HUES64 (cell line): Measurements from ENCODE around the gene IGF2.

Experiments
- H3K27ac ChIP-seq: 2 replicates; pipeline ENCODE4 v1.7.0; 2013; ENCODE audit warnings: low read depth, low read length, inconsistent platforms
- H3K27me3 ChIP-seq: 2 replicates; pipeline ENCODE4 v1.6.1; 2013; ENCODE audit warnings: mild to moderate bottlenecking, low read length; ENCODE audit not compliant: insufficient read depth
- H3K36me3 ChIP-seq: 2 replicates; pipeline ENCODE4 v1.6.1; 2013; ENCODE audit warnings: mild to moderate bottlenecking, low read length; ENCODE audit not compliant: insufficient read depth
- H3K4me1 ChIP-seq: 2 replicates; pipeline ENCODE4 v1.6.1; 2013; ENCODE audit warnings: mild to moderate bottlenecking, low read length, moderate library complexity; ENCODE audit not compliant: insufficient read depth
- H3K4me3 ChIP-seq: 2 replicates; pipeline ENCODE4 v1.5.1; 2013; ENCODE audit warnings: mild to moderate bottlenecking, low read length, moderate library complexity
- H3K9ac ChIP-seq: 2 replicates; pipeline ENCODE4 v1.6.1; 2013; ENCODE audit warnings: mild to moderate bottlenecking, low read depth, low read length
- H3K9me3 ChIP-seq: 2 replicates; pipeline ENCODE4 v1.6.1; 2013; ENCODE audit warnings: low read depth, low read length; ENCODE audit not compliant: insufficient read depth
- WGBS: fragments of 150-250, 120-280 bp; methylation state at CpG from one replicate; pipeline ENCODE4 v1.1.7; 2013; ENCODE audit warnings: missing lambda C conversion rate; 5-methylcytosine and 5-hydroxymethylcytosine counted together

IGF2 gene

DNA sequence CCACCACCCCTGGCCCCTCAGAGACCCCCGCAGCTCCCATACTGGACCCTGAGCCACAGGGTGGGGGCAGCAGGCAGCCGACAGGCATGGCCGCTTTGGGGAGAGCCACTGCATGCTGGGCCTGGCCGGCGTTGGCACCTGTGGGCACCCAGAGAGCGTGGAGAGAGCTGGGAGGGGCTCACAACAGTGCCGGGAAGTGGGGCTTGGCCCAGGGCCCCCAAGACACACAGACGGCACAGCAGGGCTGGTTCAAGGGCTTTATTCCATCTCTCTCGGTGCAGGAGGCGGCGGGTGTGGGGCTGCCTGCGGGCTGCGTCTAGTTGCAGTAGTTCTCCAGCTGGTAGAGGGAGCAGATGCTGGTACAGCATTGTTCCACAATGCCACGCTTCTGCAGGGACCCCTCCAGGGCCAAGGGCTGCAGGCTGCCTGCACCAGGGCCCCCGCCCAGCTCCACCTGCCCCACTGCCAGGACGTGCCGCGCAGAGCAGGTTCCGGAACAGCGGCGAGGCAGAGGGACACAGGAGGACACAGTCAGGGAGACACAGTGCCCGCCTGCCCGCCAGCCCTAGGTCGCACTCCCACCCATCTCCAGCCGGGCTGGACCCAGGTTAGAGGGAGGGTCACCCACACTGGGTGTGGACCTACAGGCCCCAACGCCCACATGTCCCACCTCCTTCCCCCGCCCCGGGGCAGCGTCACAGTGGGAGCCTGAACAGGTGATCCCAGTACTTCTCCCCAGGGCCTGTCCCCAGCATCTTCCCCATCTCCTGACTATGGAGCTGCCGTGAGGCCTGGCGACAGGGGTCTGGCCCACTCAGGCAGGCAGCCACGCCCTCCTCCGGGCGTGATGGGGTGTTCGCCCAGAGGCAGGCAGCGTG lies 20.6 kb upstream of the IGF2 start:
- H3K4me3 ChIP-seq, result no peak overlapping the region
- H3K9me3 ChIP-seq, result no peaks in the 10 kb centered on the region
- H3K4me1 ChIP-seq, result no peaks in the 10 kb centered on the region
- H3K27ac ChIP-seq, result no peak overlapping the region
- H3K9ac ChIP-seq, result no peak overlapping the region
- no peaks in the 10 kb centered on the region for H3K27me3 ChIP-seq
- WGBS, result 90% methylated on average over 36 of the region's 36 CpGs
- H3K36me3 ChIP-seq, result no peaks in the 10 kb centered on the region

DNA sequence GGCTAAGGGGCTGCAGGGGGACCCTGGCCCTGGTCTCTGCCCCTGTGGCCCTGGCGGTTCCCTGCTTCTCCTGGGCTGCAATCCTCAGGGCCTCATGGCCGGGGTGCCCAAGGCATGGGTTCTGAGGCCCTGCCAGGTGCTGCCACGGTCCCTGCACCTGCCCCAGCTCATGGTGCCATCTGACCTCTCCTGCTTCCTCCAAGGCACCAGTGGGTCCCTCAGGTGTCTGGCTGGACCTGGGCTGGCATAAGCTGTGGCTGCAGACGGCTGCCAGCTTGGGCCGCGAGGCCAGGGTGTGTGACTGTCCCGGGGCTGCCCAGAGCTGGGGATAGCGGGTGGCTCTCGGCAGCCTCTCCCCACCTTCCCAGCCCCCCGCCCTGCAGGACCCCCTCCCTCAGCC lies 19.8 kb upstream of the IGF2 start:
- Histone ChIP-seq H3K27ac (no peak overlapping the region), H3K4me3 (no peak overlapping the region), H3K9me3 (no peaks in the 10 kb centered on the region), H3K36me3 (no peaks in the 10 kb centered on the region), H3K4me1 (no peaks in the 10 kb centered on the region), H3K27me3 (no peaks in the 10 kb centered on the region), H3K9ac (no peak overlapping the region)
- WGBS, result 88% methylated on average over 6 of the region's 10 CpGs

DNA sequence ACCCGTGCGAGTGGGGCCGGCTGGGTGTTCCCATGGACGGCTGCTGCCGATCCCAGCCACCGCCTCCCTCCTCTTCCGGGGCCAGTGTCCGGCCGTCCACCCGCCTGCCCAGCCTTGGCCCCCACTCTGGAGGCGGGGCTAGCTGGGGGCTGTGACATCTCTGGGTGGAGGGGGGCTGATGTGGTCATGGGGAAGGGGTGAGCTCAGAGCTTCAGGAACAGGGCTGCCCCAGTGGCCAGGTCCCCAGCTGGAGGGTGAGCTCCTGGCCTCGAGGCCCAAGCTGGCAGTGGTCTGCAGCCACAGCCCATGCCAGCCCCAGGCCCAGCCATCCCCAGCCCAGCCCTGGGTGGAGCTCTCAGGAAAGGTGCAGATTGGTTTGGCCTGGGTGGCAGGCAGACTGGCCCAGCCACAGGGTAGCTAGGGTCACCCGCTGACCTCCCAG lies 19.1 kb upstream of the IGF2 start:
- 90% methylated on average over 13 of the region's 13 CpGs for WGBS
- H3K9ac ChIP-seq, result no peak overlapping the region

DNA sequence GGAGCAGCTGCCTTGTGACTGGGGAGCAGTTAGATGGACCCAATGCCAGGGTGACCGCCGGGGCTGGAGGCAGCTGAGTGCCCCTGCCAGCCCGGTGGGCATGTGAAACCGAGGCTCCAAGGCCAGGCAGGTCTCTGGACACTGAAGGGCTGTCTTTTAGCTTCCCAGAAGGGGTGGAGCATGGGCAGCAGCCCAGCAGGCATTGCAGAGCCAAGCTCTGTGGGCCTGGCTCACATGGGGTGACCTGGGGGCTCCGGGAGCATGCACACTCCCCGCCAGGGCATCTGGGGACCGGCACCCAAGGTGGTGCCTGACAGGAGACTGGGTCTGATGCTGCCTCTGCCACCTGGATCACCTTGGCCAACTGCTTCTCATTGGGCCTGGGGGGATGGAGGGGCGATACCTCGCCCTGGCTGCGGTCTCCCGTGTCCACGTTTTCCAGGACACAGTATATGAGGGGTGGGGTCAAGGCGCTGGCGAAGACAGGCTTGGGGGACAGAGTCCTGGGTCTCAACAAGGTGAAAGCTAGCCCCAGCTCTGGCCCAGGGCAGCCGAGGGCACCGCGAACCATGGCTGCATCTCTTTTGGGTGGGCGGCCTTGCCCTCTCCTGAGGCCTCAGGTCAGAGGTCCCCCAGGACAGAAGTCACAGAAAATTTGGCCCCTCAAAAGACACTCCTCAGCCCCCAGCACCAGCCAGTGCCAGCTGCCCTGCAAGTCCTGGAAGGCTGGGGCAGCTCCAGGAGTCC lies 18.3 kb upstream of the IGF2 start:
- H3K4me1 ChIP-seq, result no peaks in the 10 kb centered on the region
- H3K27me3 ChIP-seq, result no peaks in the 10 kb centered on the region
- no peaks in the 10 kb centered on the region for H3K9me3 ChIP-seq
- 79% methylated on average over 18 of the region's 18 CpGs for WGBS
- no peak overlapping the region for H3K27ac ChIP-seq
- H3K4me3 ChIP-seq, result no peak overlapping the region
- no peaks in the 10 kb centered on the region for H3K36me3 ChIP-seq
- H3K9ac ChIP-seq, result no peak overlapping the region

More for the DNA sequence above, 19.1 kb upstream of the IGF2 start:
- Histone ChIP-seq H3K4me3 (no peak overlapping the region), H3K9me3 (no peaks in the 10 kb centered on the region), H3K4me1 (no peaks in the 10 kb centered on the region), H3K27ac (no peak overlapping the region), H3K27me3 (no peaks in the 10 kb centered on the region), H3K36me3 (no peaks in the 10 kb centered on the region)

DNA sequence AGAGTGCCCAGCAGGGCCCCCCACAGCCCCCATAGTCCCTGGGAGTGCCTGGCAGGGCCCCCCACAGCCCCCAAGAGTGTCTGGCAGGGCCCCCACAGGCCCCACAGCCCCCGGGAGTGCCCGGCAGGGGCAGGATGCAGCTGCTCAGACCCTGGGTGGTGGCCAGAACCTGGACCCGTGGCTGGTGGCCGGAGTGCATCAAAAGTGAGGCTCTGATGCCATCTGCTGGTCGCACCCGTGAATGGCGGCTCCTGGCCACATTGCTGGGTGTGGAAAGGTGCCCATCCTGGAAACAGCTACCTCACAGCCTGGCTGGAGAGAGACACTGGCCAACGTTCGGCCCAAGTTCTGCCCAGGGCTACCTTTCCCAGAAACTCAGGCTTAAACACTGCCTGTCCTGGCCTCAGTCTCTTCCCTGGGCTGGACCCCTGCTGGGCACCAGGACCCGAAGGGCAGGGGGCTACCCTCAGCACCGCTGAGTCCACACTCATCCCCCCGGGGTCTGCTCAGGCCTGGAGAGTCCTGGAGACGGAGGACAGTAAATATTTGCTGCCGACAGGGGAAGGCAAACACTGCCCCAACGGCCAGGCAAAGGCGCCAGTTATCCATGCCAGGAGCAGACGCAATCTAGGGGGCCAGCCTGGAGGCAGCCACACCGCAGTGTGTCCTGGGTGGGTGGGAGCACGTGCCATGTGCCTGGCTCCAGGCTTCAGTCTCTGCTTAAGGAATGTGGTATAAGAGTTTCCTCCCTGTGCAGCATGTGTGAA lies 17.4 kb upstream of the IGF2 start:
- no peak overlapping the region for H3K27ac ChIP-seq

DNA sequence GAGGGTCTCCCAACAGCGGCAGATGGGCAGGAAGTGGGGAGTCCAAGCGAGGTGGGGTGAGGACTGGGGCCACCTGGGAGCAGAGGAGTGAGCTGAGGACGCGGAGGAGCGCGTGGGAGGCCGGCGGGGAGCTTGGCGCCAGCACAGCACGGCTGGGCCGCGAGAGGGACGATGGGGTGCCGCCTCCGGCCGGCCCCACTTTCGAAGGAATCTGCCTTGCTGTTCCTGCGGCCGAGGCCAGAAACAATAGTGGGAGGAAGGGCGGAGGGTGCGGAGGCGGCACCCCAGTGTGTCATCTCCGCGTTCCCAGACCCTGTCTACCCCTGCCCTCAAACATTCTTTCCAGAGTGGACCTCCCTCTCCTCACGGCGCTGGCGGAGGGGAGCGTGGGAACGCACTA lies 16.3 kb upstream of the IGF2 start:
- peaks cover 10% of the 10 kb centered on the region for H3K27me3 ChIP-seq
- 88% methylated on average over 29 of the region's 29 CpGs for WGBS
- H3K4me1 ChIP-seq, result 0 out of 2 replicates have a peak, but pooled peaks cover 3% of the 10 kb centered on the region
- H3K9ac ChIP-seq, result no peak overlapping the region
- H3K9me3 ChIP-seq, result no peaks in the 10 kb centered on the region
- no peaks in the 10 kb centered on the region for H3K36me3 ChIP-seq
- no peak overlapping the region for H3K27ac ChIP-seq
- H3K4me3 ChIP-seq, result no peak overlapping the region

More for the DNA sequence above, 17.4 kb upstream of the IGF2 start:
- 51% methylated on average over 19 of the region's 19 CpGs for WGBS
- Histone ChIP-seq H3K27me3 (peaks cover 3% of the 10 kb centered on the region), H3K9ac (no peak overlapping the region), H3K4me1 (no peaks in the 10 kb centered on the region), H3K36me3 (no peaks in the 10 kb centered on the region), H3K9me3 (no peaks in the 10 kb centered on the region), H3K4me3 (no peak overlapping the region)

DNA sequence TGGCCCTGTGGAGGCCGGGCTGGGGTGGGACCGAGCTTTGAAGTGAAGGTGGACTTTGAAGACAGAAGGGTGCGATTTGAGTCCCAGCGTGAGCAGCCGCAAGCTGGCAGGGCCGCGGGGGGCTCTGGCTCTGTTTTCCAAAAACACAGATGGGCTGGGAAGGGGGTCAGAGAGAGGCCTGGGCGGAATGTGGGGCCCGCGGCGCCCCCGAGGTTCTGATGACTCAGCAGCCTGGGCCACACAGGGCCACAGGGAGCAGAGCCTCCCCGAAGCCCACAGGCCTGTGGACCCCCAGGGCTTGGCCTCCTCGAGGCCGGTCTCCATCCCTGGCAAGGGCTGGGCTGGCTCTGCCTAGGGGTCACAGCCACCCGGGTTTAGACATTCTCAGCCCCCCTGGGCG lies 15.7 kb upstream of the IGF2 start:
- no peaks in the 10 kb centered on the region for H3K36me3 ChIP-seq
- 92% methylated on average over 17 of the region's 17 CpGs for WGBS
- H3K4me1 ChIP-seq, result 0 out of 2 replicates have a peak, but pooled peaks cover 5% of the 10 kb centered on the region
- no peaks in the 10 kb centered on the region for H3K9me3 ChIP-seq
- no peak overlapping the region for H3K4me3 ChIP-seq
- no peak overlapping the region for H3K9ac ChIP-seq
- peaks cover 14% of the 10 kb centered on the region for H3K27me3 ChIP-seq
- no peak overlapping the region for H3K27ac ChIP-seq

DNA sequence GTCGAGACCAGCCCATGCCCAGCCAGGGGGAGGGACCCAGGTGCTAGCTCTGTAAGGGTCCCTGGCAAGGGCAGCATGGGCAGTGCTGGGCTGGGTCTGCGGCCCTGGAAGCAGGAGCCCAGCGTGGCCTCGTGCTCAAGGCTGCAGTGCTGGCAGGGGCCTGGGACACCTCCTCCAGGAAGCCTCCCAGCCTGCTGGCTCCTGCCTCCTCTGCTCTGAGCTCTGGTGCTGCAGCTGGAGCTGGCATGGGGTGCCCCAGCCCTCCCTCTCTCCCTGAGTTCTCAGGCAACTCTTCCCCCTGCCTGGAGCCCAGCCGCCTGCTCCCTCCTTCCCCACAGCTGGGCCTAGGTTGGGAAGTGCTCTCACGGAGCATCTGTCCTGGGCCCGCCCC lies 15.0 kb upstream of the IGF2 start:
- Histone ChIP-seq H3K27me3 (peaks cover 21% of the 10 kb centered on the region), H3K4me3 (no peak overlapping the region)
- WGBS, result 90% methylated on average over 7 of the region's 7 CpGs

DNA sequence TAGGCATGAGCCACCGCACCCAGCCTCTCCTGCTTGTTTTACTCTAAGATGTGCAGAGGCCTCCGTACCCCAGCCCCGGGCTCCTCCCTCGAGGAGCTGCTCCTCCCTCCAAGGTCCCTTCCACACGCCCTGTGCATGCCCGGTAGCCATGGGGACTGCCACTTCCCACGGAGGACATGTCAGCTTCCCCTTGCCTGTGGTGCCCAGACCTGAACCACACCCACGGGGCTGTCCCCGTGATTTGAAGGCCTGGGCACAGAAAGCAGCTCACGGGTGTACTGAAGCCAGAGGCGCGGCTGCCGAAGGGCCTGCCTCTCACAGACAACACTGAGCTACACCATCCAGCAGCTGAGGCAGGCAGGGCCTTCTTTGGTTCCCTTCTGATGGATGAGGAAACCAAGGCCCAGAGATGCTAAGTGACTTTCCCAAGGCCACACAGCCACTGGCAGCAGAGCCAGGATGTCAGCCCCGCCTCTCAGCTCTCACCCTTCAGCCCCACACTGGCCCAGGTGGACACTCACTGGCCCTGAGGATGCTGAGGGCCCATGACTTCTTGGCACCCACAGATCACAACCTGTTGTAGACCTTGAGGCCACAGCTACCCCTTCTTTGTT lies 14.5 kb upstream of the IGF2 start:
- Histone ChIP-seq H3K36me3 (no peaks in the 10 kb centered on the region), H3K9me3 (no peaks in the 10 kb centered on the region), H3K27ac (no peak overlapping the region), H3K27me3 (peaks cover 26% of the 10 kb centered on the region), H3K4me3 (no peak overlapping the region), H3K9ac (no peak overlapping the region), H3K4me1 (peaks cover 8% of the 10 kb centered on the region; the same call in 1 of the 2 replicates)
- WGBS, result 85% methylated on average over 14 of the region's 14 CpGs

More for the DNA sequence above, 15.0 kb upstream of the IGF2 start:
- H3K36me3 ChIP-seq, result no peaks in the 10 kb centered on the region
- H3K27ac ChIP-seq, result no peak overlapping the region
- no peaks in the 10 kb centered on the region for H3K9me3 ChIP-seq
- peaks cover 5% of the 10 kb centered on the region; the same call in 1 of the 2 replicates for H3K4me1 ChIP-seq
- H3K9ac ChIP-seq, result no peak overlapping the region

DNA sequence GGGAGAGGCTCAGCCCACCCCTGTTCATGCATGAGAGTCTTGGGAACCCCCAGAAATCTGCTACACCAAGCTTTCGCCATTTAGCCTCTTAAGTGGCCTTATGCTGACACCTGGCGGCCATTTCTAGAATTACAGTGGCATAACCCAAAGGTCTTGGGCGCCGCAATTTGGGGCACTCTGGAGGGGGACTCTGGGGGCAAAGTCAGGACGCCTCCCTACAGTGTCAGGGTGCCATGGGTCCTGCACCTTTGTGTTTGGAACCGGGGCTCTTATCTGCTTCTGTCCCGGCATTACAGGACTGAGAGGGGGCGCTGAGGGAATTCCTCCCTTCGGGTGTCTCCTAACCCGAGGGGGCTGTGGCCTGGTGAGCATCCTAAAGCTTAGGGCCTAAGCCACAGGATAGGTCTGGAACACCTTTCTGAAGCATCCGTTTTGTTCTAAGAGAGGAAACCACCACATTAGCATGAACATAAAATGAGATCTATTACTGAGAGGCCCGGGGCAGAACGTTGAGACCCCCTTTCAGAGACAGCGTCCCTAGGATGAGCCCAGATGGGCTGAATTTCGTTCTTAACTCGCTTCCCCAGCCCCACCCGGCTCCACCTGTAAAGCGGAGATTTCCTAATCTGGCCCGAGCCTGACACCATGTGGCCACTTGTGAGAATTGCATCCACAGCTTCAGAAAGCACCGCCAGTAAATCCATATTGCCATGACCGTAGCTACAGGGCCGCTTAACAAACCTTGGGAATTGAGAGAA lies 12.5 kb upstream of the IGF2 start:
- 9% methylated on average over 22 of the region's 22 CpGs for WGBS
- no peaks in the 10 kb centered on the region for H3K9me3 ChIP-seq
- H3K9ac ChIP-seq, result no peak overlapping the region
- no peak overlapping the region for H3K27ac ChIP-seq
- peaks cover 46% of the 10 kb centered on the region for H3K27me3 ChIP-seq
- no peaks in the 10 kb centered on the region for H3K36me3 ChIP-seq
- peaks cover 17% of the 10 kb centered on the region; the same call in 1 of the 2 replicates for H3K4me1 ChIP-seq
- H3K4me3 ChIP-seq, result no peak overlapping the region
